Activated T-cell treated with anti-CD3 and anti-CD28 coated beads, Interleukin-2, amount 50 U/mL, for 1 hour (primary cell): ENCODE measurements around the gene SRMS.

Source experiments
- DNase-seq: peaks from one replicate; pipeline ENCODE4 v3.0.0-alpha.2; 2020

The SRMS gene, protein sequence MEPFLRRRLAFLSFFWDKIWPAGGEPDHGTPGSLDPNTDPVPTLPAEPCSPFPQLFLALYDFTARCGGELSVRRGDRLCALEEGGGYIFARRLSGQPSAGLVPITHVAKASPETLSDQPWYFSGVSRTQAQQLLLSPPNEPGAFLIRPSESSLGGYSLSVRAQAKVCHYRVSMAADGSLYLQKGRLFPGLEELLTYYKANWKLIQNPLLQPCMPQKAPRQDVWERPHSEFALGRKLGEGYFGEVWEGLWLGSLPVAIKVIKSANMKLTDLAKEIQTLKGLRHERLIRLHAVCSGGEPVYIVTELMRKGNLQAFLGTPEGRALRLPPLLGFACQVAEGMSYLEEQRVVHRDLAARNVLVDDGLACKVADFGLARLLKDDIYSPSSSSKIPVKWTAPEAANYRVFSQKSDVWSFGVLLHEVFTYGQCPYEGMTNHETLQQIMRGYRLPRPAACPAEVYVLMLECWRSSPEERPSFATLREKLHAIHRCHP

GRCh38 chr20:63547725-63548480 lies at the start of gene SRMS:
SRMS (minus strand) TSS chr20:63547749; CDS start chr20:63547463, 286 bp downstream.
- DNase-seq = no peak

- no peak for DNase-seq
These were observed 48.9 kb upstream of the SRMS start for GRCh38 chr20:63596423-63596822.

DNA sequence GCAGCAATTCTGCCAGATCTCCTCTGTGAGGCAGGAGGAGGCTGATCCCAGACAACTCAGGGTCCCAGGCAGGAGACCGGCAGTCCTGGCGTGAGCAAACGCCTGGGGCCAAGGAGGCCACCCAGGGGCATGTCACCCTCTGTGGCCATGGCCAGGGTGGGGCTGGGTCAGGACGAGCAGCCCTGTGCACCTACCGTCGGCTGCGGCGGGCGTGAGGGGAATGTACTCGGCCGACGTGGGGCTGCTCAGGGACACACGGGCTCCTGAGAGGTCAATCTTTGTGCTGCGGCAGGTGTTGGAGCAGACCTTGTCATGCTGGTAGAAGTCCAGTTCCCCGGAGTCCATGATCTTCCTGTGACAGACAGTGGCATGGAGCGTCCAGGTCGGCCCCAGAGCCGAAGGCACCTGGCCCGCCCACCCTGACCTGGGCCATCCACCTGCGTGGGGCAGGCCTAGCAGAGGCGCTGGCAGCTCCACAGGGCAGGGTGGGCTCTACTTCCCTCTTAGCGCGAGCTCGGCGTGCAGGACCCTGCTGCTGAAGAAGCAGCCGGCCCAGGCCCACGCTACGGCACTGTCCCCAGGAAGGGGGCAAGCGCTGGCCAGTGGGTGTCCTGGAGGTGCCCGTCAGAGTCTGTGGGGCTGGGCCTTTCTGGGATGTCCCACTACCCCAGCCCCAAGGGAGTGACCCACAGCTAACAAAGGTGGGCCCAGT lies 48.0 kb upstream of the SRMS start:
- DNase-seq = no peak

GRCh38 chr20:63594043-63594561 lies 46.6 kb upstream of the SRMS start:
- DNase-seq = no peak

DNA sequence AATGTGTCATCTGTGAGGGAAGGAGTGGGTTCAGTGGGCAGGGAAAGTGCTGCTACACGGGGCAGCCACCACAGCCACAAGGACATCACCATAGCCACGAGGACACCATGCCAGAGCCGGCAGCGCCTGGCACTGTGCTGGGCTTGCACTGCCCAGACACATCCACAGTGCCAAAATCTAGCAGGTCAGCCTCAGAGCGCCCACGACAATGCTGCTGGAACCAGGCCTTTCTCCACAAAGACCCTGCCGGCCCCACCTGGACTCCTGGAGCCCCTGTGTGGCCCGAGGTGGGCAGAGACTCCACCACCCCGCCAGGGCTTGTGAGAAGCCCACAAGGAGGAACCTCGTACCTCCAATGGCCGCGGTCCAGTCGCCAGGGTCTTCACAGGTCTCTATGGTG lies 45.1 kb upstream of the SRMS start:
- DNase-seq = no peak

GRCh38 chr20:63591786-63592355 lies 44.3 kb upstream of the SRMS start:
- no peak for DNase-seq

GRCh38 chr20:63591147-63591533 lies 43.6 kb upstream of the SRMS start:
- DNase-seq = no peak

- no peak for DNase-seq
These were observed 42.9 kb upstream of the SRMS start for GRCh38 chr20:63590218-63591146.

DNA sequence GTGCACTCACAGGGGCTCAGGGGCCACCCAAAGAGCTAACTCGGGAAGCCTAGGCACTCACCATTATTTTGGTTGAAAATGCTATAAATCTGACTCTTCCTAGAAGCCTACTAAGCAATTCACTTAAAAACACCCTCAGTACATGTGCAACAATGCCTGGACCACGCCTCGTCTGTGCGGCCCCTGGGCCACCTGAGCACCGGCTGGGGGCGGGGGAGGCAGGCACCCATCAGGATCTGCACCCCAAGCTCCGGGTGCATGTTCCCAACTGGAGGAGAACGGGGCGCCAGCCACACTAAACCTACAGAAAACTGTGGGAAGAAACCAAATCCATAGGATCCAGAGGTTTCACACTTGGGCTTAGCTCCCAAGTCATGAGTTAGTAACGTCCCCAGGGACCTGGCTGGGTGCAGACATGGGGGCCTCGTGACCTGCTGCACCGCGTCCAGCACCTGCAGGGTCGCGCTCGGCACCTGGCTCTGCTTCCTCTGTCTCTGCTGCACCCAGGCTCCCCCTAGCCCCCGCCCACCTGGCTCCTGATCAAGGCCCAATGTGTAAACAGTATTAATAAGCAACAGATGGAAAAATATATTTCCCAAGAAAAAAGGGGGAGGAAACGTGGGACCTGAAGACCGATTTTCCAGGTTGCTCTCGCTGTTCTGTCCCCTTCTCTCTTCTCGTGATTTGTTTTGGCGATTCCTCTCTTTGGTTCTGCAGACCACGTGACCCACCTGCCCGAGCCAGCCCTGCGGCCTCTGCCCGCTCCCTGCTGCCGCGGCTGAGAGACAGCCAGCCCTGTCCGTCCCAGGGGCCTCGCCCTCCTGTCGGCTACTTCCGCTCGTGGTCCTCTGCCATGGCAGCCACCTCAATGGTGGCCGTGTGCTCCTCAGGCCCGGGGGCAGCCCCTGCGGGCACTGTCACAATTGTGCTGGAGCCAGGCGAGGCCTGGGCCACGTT lies 42.0 kb upstream of the SRMS start:
- DNase-seq = no peak

GRCh38 chr20:63588641-63589041 lies 41.1 kb upstream of the SRMS start:
- no peak for DNase-seq

DNA sequence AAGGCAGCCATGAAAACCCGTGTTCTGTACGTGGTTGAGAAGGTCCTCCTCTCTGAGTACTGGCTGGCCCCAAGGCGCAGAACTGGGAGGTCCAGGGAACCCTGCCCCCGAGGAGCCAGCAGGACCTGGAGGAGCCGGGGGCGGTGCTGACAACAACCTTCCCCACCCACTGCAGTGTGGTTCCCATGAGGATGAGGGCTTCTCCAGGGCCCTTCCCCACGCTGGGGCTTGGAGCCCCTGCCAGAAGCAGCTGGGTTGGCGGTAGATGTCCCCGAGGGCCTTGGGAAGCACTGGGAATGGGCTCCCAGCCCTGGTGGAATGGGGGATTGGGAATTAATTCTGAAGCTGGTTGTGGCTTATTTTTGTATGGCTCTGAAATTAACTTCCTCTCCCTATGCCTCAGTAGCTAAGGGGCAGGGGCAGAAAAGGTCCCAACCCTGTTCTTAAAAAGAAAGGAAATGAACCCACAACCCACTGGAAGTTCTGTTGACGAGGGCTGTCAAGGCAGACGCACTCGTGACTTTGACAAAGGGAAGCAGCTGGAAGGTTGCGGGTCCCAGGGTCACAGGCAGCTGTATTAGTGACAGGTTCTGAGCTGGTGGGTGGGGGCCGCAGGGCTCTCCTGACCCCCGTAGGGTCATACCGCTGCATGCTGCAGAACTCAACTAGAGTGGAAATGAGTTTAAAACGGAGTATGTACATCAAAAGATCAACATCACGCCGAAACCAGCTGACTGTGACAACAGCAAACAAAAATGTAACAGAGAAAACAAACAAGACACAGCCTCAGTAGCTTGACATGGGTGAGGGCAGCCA lies 40.4 kb upstream of the SRMS start:
- no peak for DNase-seq

- DNase-seq = no peak
These were observed 39.7 kb upstream of the SRMS start for GRCh38 chr20:63587256-63587655.

- DNase-seq = no peak
These were observed 39.2 kb upstream of the SRMS start for GRCh38 chr20:63586797-63587196.

DNA sequence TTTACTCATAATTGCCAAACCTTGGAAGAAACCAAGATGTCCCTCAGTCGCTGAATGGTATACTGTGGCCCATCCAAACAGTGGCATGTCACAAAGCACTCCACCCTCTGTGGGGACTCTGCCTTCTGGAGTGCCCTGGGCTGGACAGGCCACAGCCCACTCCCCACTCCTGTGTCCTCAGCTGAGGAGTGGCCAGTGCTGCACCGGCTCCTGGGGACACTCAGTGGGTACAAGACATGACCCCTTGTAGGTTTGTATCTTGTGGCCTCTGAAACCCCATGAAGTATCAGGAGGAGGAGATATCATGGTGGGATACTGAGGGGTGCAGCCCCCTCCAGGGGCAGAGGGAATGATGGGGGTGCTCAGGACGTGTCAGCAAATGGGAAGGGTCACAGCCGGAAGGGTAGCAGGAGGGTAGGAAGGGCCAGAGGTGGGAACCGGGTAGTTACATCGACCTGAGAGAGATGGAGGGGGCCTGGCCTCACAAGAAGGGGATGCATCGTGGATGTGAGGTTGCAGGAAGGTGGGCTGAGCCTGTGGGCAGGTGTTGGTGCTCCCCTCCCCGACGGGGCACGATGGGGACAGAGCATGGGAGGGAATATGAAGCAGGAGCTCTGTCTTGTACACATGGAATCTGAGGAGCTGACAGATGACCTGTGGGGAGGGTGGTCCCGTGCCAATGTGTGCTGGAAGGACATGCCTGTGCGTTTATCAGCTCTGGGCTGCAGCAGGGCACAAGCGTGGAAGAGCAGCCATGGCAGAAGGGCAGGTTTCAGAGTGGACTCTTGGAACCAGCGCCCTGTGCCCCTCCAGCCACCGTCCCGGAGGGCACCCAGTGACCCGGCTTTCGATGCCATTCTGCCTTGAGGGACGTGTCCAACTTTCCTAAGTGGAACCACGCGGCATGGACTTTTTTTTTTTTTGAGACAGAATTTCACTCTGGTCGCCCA lies 38.3 kb upstream of the SRMS start:
- DNase-seq = no peak

DNA sequence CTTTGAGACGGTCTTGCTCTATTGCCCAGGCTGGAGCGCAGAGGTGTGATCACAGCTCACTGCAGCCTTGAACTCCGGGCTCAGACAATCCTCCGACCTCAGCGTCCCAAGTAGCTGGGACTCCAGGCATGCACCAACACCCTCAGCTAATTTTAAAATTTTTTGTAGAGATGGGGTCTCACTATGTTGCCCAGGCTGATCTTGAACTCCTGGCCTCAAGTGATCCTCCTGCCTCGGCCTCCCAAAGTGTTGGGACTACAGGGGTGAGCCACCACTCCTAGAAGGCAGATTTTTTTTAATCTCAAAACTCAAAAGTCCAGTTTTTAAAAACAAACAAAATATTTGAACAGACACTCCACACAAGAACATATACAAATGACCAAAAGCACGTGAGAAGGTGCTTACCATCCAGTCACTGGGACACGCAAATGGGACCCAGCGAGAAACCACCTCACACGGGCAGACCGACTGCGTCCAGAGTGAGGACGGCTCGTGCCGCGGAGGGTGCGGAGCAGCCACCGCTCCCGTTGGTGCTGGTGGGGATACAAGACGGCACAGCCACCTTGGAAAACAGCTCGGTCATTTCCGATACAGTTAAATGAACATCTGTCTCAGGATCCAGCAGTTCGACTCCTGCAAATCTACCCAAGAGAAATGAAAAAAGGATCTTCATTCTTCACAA lies 35.0 kb upstream of the SRMS start:
- no peak for DNase-seq

- peak; percentile 74 for DNase-seq
These were observed 33.4 kb upstream of the SRMS start for GRCh38 chr20:63580796-63581461.

DNA sequence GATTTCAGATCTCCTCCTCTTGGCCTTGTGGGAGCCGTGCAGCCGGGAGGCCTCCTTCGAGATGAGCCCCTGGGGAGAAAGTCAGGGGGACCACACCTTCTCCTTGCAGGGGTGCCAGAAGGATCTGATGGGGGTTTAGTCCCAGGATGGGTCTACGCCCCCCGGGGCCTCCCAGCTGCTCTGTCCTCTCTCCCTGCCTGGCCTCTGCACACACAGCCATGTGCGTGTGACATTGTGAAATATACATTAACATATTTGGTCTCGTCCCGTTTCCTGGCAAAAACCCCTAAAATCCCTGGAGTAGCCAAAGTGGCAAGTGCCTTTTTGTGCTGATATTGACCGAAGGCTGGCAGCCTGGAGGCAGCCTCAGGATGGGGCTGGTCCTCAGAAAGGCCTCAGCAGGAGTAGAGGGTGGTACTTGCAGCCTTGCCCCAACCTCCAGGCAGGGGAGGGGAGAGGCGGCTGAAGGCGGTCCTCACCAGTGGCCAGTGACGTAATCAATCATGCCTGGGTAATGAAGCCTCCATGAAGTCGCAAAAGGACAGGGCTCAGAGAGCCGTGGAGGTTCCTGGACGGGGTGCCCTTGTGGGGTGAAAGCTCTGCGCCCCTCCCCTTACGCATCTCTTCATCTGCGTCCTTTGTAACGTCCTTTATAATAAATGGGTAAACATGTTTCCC lies 31.6 kb upstream of the SRMS start:
- DNase-seq = no peak
